NOMO-1 (cell line): ENCODE data around the gene PITPNM3.

Source experiments
- DNase-seq, 2 experiments: peaks; one replicate each; lab custom pipeline; 2025; ENCODE audit not compliant: unreplicated experiment in 2 of 2; lab: John Stamatoyannopoulos, UW

The PITPNM3 gene

DNA sequence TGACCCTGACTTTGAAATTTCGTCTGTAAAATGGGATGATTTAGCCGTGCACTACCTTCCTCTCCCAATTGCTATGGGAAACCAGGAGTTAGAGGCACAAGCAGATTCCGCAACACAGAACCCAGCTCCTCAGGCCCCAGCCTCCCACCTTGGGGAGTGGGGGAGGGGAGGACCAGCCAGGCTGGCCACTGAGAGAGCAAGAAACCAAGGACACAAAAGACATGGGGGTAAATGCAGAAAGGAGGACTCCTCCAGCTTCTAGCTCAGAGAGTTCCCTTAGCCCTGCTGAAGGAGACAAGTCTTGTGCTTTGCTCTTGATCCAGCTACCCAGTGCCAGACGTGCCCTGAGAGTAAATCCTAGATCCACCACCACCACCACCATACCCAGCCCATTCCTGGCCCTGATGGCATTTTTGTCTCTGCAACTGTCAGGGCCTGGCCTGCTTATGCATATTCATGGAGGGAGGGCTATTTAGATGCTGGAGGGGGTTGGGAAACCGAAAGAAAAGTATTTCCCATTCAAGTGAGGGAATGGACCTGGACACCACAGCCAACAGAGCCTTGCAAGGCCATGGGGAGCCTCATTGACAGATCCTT lies 25.9 kb downstream of the PITPNM3 start:
- no peak for DNase-seq

DNA sequence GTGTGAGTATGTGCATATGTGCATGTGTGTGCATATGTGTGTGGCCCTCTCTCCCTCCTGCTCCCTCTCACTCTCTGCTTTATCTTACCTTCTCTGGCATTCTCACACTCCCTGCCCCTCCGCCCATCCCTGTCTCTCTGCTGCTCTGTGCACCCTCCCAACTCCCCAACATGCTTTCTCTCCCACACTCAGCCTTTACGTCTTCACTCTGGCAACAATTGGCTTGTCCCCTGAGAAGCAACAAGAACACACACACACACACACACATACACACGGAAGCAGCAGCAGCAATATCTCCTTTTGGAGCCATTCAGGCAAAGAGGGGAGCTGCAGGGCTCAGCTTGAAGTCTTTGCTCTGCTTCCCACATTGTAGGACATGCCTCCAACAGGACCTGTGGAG lies 27.8 kb downstream of the PITPNM3 start:
- no peak for DNase-seq

DNA sequence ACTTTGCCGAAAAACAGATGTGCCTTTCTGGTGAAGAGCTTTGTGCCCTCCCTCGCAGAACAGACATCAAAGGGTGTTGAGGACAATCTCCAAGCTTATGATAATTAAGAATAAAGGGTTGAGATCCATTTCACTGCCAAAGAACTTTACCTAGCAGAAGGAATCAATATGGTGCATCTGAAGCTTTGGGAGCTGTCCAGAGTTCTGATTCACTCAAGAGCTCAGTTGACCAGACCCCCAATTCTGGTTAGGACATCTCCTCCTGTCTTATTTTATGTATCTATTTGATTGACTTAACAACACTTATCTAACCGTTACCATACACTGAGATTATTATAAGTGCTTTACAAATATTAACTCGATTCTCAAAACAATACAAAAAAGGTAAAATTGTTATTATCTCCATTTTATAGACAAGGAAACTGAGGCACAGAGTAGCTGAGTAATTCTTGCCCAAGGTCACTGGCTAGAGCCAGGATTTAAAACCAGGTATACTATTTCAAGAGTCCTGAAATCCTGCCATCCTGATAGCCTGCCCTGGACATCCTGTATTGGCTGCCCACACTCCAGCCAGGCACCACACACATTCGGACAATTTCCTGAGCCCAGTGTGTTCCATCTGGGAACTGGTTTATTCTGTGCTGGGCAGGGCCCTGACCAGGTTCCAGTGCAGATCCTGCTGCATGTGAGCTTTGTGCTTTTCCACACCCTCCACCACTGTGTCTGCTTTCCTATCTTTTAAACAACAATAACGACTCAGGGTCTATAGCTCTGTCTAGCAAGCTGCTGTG lies 29.8 kb downstream of the PITPNM3 start:
- DNase-seq, result no peak

DNA sequence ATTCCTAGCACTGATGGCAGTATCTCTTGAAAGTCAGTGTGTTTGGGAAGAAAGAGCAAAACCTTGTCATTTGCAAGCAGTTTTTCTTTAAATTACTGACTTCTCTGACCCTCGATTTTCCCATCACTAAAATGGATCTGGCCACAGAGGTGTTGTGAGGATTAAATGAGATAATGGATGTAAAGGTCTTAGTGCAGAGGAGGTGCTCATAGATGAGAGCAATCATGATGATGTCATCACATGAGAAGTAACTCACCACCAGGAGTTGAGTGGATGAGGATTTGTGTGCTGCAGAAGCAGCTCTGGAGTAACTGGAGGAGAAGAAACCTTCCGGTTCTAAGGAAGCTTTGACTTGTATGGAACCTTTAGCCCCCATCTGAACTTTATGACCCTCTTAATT lies 30.6 kb downstream of the PITPNM3 start:
- no peak for DNase-seq

DNA sequence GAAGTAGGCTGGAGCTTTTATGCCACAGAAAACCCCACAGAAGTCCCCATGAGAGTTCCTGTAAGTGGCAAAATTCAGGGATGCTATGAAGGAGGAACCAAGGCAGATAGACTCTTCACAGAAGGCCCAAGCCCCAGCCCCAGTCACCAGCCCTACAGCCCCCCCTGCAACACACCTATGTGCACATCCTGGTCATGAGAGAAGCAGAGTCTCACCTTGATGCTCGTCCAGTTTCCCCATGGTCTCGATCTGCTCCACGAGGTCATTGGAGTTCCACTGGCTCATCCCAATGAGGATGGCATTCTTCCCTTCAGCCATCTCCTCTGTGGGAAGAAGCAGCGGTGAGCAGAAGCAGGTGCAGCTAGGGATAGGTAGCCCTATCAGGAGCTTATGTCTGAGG lies 31.2 kb downstream of the PITPNM3 start:
- DNase-seq, result no peak

DNA sequence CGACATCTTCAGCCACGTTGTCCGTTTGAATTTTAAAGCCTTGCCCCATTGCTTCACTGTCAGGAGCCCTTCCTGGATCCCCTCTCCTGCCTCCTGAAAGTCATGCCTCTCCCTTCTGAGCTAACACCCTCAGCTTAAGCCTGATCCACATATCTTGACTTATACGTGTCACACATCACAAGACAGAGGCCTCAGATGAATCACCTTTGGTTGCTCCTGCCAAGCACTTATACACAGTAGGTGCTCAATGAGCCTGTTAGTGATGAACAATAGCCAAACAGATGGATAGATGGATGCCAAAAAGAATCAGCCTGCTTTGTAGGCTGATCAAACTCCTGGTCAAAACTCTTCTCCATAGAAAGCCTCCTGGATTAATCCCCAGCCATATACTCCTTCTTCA lies 31.8 kb downstream of the PITPNM3 start:
- DNase-seq, result no peak

DNA sequence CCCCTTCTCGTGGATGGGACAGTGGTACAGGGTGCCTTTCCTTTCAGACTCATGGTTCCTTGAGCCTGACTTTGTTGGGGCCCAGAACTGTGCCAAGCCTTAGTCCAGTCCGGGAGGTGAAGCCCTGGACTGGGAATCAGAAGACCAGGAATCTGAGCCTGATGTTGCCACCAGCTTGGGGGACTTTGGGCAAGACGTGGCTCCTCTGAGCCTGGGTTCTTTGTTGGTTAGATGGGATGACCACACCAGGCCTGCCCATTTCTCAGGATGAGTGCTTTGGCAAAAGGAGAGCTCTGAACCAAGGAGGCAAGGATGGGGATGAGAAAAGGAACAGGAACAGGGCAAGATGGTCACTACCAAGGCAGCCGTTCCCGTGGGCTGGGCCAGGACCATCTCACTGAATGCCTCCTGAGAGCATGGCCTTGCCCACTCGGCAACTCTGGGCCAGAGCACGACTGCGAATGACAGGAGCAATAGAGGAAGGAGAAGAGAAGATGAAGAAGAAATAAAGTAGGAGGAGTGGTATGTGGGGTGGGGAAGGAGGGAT lies 32.5 kb downstream of the PITPNM3 start:
- no peak for DNase-seq

DNA sequence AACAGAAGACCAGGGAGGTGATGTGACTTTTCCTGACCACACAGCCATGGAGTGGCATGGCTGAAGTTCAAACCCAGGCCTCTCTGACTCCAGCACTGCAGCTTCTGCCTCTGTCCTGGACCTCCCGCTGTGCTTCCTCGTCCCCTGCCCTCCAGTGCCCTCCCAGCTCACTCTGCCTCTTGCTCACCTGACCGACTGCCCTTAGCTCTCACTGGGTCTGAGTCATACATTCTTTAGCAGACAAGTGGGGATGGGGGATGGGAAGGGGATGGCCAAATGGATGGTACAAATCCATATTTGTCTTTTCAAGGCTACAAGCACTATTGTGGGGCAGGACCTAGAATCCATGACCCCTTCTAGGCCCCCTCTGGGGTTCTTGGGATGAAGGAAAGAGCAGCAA lies 33.0 kb downstream of the PITPNM3 start:
- DNase-seq, result no peak

DNA sequence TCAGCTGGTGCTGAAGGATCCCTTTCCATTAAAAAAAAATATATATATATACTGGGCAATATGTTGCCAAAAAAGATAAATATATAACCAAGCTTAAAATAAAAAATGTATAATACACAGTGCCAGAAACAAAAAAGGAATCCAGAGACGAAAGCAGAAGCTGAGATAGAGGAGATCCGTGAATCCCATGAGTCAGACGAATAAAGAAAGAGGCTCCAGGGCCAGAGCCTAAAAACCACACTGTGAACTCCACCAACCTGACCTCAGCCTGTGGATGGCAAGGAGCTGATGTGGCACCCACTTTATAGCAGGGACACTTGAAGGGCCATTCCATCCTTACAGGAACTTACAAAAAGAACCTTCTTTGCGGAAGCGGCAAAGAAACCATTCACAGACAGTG lies 34.8 kb downstream of the PITPNM3 start:
- no peak for DNase-seq

DNA sequence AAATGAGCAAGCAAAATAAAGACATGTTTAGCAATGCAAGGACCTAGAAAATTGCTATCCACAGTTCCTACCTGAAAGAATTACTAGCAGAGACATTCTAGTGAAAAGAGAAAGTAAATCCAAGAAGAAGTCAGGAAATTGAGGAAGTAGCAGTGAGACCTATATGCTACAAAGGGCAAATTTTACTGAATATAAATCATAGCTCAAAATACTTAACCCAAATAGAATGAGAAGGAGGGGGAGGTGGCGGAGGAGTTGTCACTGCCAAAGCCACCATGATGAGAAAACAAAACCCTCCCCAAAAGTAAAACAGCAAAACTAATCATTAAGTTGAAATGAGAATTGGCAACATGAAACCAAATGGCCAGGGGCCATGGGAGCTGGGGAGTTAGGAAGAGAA lies 39.3 kb downstream of the PITPNM3 start:
- peak in 1 of 2 experiments; percentile 53 for DNase-seq

DNA sequence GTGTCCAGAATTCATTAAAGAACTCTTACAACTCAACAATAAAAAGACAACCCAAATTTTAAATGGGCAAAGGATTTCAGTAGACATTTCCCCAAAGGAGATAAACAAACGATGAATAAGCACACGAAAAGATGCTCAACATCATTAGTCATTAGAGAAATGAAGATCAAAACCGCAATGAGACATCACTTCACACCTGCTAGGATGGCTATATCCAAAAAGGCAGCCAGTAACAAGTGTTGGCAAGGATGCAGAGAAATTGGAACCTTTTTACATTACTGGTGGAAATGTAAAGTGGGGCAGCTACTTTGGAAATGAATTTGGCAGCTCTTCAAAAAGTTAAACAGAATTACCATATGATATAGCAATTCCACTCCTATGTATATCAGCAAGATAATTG lies 42.0 kb downstream of the PITPNM3 start:
- DNase-seq, result no peak

DNA sequence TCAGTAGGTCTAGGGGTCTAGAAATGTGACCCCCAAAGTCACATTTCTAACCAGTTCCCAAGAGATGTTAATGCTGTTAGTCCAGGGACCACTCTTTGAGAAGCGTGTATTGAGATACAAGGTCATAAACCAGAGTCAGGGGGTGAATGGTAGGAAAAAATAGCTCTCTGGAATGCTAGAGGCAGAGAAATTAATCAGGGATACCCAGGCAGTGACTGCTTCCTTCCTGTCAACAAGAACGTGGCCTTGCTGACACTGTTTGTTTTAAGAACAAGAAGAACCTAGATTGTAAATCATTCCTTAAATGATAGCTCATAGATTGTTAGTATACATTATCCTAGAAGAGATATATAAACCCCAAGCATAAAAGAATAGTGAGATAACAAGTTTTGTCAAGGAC lies 43.8 kb downstream of the PITPNM3 start:
- no peak for DNase-seq

DNA sequence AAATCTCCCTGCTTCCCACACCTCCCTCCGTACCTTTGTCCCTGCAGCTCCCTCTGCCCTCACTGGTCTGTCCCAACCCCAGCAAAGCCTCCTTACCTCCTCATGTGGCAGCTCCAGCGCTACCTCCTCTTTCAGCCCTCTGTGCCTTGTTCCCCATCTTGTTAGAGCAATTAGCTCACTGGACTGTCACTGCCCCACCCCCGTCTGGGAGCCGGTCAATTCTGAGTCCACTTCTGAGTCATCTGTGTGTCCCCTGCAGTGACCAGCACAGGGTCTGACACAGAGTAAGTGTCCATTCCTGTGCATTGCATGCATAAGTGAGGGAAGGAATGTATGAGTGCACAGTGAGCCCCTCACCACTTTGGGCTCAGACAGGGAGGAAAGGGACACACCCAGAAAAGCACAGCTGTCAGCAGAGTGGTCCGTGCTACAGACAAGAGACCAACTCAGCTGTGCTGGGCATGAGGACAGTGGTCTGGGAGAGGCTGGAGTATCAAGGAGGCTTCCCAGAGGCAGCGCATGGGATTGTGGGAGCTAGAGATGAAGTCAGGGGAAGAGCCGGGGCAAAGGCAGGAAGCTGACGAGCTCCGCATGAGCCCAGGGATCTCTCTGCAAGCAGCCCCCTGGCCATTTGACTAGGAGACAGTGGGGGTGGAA lies 45.9 kb downstream of the PITPNM3 start:
- DNase-seq, result no peak

DNA sequence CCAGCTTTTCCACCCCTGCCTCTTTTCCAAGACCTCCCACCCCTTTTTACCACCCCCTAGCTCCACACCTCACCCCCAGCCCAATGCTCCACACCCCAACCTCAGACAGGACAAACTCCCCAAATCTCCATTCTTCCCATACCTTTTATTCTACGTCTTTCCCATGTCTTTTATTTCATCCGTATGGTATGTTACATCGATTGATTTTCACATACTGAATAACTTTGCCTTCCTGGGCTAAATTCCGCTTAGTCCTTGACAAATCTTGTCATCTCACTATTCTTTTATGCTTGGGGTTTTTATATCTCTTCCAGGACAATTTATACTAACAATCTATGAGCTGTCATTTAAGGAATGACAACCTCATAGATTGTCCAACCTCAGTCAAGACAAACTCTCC lies 46.4 kb downstream of the PITPNM3 start:
- no peak for DNase-seq

DNA sequence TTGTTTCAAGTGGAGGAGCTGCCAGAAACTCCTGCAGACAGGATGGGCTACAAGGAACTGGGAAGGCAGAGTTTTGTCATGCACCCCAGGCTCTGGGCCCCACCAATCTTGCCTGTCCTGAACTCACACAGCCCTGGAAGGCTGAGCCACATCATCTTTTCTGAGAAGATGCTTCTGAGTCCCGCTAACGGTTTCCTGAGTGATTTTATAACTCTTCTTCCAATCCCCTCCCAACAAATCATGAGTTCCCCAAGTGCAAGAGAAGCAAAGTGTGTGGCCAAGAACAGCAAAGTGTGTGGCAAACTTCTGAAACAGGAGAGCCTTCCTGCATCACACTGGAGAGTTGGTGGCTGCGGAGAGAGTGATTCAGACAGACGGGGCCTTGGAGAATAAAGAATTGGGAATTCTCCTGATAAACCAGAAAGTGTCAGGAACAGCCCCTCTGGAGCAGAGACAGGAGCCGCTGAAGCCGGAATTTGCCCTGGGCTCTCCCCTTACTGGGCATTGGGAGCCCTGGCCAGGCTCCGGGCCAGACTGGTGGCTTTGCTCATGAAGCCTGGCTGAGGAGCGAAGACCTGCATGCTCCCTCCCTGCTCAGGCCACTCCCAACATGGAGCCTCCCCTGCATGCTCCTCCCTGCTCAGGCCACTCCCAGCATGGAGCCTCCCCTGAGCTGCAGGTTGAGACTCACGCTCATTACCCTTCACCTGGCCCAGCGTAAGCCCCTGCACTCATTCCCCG lies 47.2 kb downstream of the PITPNM3 start:
- no peak for DNase-seq

DNA sequence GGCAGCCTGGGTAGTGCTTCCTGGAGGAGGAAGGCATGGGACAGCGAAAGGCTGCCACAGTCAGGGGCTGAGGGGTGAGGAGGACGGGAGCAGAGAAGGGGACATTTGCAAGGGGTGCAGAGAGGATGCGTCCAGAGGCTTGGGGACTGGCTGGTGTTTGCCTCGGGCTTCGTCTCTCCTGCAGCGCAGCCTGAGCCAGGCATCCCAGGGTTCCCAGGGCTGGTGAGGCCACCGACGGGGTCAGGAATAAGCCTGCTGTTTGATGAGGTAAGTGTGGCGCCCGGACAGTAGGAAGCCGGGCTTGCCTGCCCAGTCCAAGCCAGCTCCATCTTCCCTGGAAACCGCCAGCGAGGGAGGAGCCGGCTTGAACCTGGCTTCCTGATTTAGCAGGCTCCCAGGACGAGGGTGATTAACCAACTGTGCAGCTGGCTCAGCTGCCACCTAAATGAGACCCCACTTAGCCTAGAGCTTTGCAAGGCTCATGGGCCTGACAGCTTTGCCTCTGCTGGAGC lies 47.8 kb downstream of the PITPNM3 start:
- DNase-seq, result no peak

DNA sequence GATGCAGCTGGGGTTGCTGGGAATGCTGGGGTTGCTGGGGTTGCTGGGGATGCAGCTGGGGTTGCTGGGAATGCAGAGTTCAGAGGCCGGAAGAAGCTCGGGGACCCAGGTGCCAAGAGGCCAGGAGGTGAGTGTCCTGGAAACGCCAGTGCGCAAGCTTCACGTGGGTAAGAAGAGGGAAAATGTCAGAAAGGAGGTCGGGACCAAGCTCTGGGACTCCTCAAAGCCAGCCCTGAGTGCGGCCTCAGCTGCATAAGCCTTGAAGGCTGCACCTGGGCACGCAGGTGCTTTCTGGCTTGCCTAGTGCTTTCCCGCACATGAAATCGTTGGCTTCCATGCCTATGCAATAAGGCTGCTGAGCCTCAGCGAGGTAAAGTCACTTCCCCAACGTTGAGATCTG lies 48.3 kb downstream of the PITPNM3 start:
- no peak for DNase-seq

DNA sequence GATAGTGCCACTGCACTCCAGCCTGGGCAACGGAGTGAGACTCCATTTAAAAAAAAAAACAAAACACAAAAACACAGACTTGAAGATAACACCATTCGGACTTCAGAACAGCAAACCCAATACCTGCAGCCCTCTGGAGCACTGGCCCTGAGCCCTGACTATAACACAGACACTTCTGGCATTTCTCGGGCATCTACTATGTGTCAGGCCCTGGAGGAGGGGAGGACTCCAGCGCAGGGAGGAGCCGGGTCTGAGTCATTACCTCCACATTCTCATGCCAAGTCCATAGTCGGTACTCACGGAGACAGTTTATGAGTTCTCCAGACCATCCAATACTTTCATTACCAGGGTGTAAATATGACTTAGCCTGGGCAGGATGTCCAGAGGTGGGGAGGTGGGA lies 48.8 kb downstream of the PITPNM3 start:
- no peak for DNase-seq

DNA sequence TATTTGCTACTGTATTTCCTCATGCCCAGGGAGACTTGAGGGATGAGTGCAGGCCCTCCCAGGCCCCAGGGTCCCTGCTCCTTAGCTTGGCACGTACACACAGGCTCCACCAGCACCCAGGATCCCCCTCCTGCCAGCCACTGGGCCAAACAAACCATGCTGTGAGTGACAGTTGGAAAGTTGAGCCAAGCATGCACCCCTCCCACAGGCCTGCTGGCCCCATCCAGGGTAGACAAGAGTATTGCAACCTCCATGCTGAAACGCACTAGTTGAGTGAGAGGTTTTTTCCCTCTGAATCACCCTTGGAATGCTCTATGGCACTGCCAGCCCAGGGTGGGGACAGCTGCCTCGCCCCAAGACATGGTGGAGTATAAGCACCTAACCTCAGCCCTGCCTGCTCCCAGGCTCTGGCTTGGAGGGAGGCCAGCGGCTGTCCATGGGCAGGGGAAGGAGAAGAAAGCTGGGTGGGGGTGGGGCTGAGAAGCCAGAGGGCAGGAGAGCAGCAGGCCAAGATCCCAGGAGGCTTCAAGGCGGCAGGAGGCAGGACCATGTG lies 49.6 kb downstream of the PITPNM3 start:
- DNase-seq, result no peak

DNA sequence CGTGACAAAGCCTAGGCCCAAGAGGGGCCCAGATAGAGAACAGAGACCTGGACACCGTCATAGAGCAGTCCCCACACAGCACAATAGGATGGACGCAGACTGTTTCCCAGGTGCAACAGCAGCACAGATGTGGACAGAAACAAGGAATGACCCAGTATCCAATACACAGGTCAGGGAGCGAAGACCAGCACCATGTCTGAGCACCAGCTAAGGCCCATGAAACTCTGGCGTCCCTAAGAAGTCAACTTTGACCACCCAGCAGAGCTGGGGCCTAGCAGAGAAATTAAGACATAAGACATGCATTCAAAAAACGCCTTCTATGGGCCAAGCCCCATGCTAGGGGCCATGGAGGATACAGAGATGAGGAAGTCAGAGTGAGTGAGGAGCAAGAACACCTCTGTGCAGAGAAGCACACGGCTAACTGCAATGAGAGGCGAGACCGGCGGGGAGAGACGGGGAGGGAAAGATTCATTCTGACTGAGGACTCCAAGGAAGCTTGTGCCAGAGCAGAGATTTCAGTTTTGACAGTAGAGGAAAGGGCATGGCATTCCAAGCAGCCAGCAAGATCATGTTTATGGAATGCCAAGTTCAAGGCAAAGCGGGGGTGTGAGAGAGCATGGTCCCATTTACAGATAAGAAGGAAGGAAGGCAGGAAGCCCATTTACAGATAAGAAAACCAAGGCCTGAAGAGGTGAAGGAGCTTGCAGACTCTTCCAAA lies 50.8 kb downstream of the PITPNM3 start:
- no peak for DNase-seq
